Hepatocyte (in vitro differentiated cells): ENCODE data around the gene SV2A. TPM values are rescaled to one million over a fixed set of nuclear protein-coding genes. Genes with fewer than 3 reads are reported as not detected.
"Not testable (repeated sequence)": the region's sequence is repeated elsewhere in the genome, so short reads cannot be mapped to it uniquely, and the experiment has no call there.

ENCODE experiments used
- DNase-seq: peaks from one replicate; pipeline ENCODE4 v3.0.0-alpha.2; 2016; ENCODE audit warnings: low spot score
- H2AFZ ChIP-seq: fragments of 200-600 bp; sonication (generic); 2 replicates; pipeline ENCODE4 v1.6.0; 2016; ENCODE audit warnings: antibody characterized with exemption, mild to moderate bottlenecking
- H3K27ac ChIP-seq: fragments of 200-600 bp; sonication (generic); 2 replicates; pipeline ENCODE4 v1.5.1; 2016; ENCODE audit warnings: mild to moderate bottlenecking
- H3K27me3 ChIP-seq: fragments of 200-600 bp; sonication (generic); 2 replicates; pipeline ENCODE4 v1.6.1; 2016
- H3K36me3 ChIP-seq: fragments of 200-600 bp; sonication (generic); replicated peaks from 2 replicates; pipeline ENCODE4 v1.5.1; 2016; ENCODE audit warnings: low read depth; ENCODE audit not compliant: insufficient read depth
- H3K4me1 ChIP-seq: fragments of 200-600 bp; sonication (generic); 2 replicates; pipeline ENCODE4 v1.5.1; 2016; ENCODE audit warnings: mild to moderate bottlenecking, moderate library complexity; ENCODE audit not compliant: insufficient read depth
- H3K4me2 ChIP-seq: fragments of 200-600 bp; sonication (generic); 2 replicates; pipeline ENCODE4 v1.6.0; 2016
- H3K4me3 ChIP-seq: fragments of 200-600 bp; sonication (generic); 2 replicates; pipeline ENCODE4 v1.5.1; 2016; ENCODE audit warnings: mild to moderate bottlenecking
- H3K79me2 ChIP-seq: fragments of 200-600 bp; sonication (generic); 2 replicates; pipeline ENCODE4 v1.6.0; 2017; ENCODE audit warnings: mild to moderate bottlenecking
- H3K9me2 ChIP-seq: fragments of 200-600 bp; sonication (generic); replicated peaks from 2 replicates; pipeline ENCODE4 v1.6.0; 2017; ENCODE audit warnings: mild to moderate bottlenecking; ENCODE audit not compliant: insufficient read depth
- H3K9me3 ChIP-seq: fragments of 200-600 bp; sonication (generic); 2 replicates; pipeline ENCODE4 v1.5.1; 2016; ENCODE audit warnings: low read depth, mild to moderate bottlenecking
- H4K20me1 ChIP-seq: fragments of 200-600 bp; sonication (generic); 2 replicates; pipeline ENCODE4 v1.6.0; 2016; ENCODE audit warnings: mild to moderate bottlenecking; ENCODE audit not compliant: insufficient read depth, poor library complexity, severe bottlenecking
- CTCF ChIP-seq: fragments of 200-600 bp; sonication (generic); IDR thresholded peaks from 2 replicates; pipeline ENCODE4 v1.5.1; 2016; ENCODE audit warnings: antibody characterized with exemption, mild to moderate bottlenecking; ENCODE audit not compliant: poor library complexity
- EZH2 ChIP-seq: fragments of 200-600 bp; sonication (generic); IDR thresholded peaks from 2 replicates; pipeline ENCODE4 v1.6.1; 2016; ENCODE audit warnings: antibody characterized with exemption, mild to moderate bottlenecking, borderline replicate concordance
- EZH2phosphoT487 ChIP-seq: fragments of 200-600 bp; sonication (generic); IDR thresholded peaks from one replicate; pipeline ENCODE4 v1.6.1; 2018; ENCODE audit warnings: antibody characterized with exemption, mild to moderate bottlenecking, low read depth, moderate library complexity; ENCODE audit not compliant: unreplicated experiment, severe bottlenecking
- WGBS: methylation state at CpG from one replicate; pipeline ENCODE4 v1.1.6; 2016; ENCODE audit warnings: low lambda C conversion rate; ENCODE audit errors: missing lambda C conversion rate; 5-methylcytosine and 5-hydroxymethylcytosine counted together
- polyA plus RNA-seq: library from polyadenylated mRNA; unstranded; fragments of >200 nt; fragmentation: Nextera tagmentation; extraction: Ambion mirVana; gene quantifications from 2 replicates; pipeline ENCODE4 v1.2.1, GENCODE V29; 2016
- total RNA-seq: library from RNA; depleted of rRNA; stranded (reverse); fragments of >200 nt; gene quantifications from 2 replicates; pipeline ENCODE4 v1.2.3, GENCODE V29; 2014

The SV2A gene
- total and polyA plus RNA-seq, 2 experiments from 2014 or later, result 5.0 to 5.5 TPM

- Histone ChIP-seq H3K9me2 (no peaks in the 10 kb centered on the region), H3K27ac (no peak overlapping the region), H3K27me3 (no peaks in the 10 kb centered on the region), H4K20me1 (peaks cover 36% of the 10 kb centered on the region), H3K36me3 (no peaks in the 10 kb centered on the region), H3K4me1 (peaks cover 6% of the 10 kb centered on the region), H3K4me3 (no peak overlapping the region), H3K79me2 (peaks cover 62% of the 10 kb centered on the region), H3K4me2 (no peak overlapping the region), H2AFZ (no peak overlapping the region), H3K9me3 (no peaks in the 10 kb centered on the region)
- TF ChIP-seq EZH2, result no peak
- TF ChIP-seq EZH2phosphoT487, result no peak
- no peak for TF ChIP-seq CTCF
- DNase-seq, result no peak
- 100% methylated on average over 1 of the region's 1 CpG for WGBS
Observed at GRCh38 chr1:149879556-149879955, 38.1 kb downstream of the SV2A start.

- no peaks in the 10 kb centered on the region for H3K9me2 ChIP-seq
- H3K79me2 ChIP-seq, result peaks cover 40% of the 10 kb centered on the region
- no peak overlapping the region for H3K4me3 ChIP-seq
- no peak overlapping the region for H3K4me2 ChIP-seq
- no peaks in the 10 kb centered on the region for H3K36me3 ChIP-seq
- H2AFZ ChIP-seq, result no peak overlapping the region
- TF ChIP-seq EZH2, result no peak
- TF ChIP-seq CTCF, result no peak
- no peak for TF ChIP-seq EZH2phosphoT487
- no peaks in the 10 kb centered on the region for H3K27me3 ChIP-seq
- H3K27ac ChIP-seq, result no peak overlapping the region
- 96% methylated on average over 7 of the region's 7 CpGs for WGBS
- peaks cover 17% of the 10 kb centered on the region for H4K20me1 ChIP-seq
- H3K4me1 ChIP-seq, result no peaks in the 10 kb centered on the region
- H3K9me3 ChIP-seq, result no peaks in the 10 kb centered on the region
- no peak for DNase-seq
Observed at GRCh38 chr1:149877211-149877946, 40.3 kb downstream of the SV2A start.

GRCh38 chr1:149873060-149873459 lies 44.6 kb downstream of the SV2A start:
- not testable (repeated sequence) for DNase-seq, H3K27ac ChIP-seq, H3K4me3 ChIP-seq, H3K79me2 ChIP-seq, H3K36me3 ChIP-seq, H3K9me2 ChIP-seq, H3K27me3 ChIP-seq, H4K20me1 ChIP-seq, H2AFZ ChIP-seq, H3K4me2 ChIP-seq, H3K9me3 ChIP-seq, H3K4me1 ChIP-seq
- no CpG with 5 or more reads among the region's 4 CpGs for WGBS

- H4K20me1 ChIP-seq, H3K27ac ChIP-seq, H2AFZ ChIP-seq, H3K4me2 ChIP-seq, H3K4me3 ChIP-seq, H3K4me1 ChIP-seq, DNase-seq, H3K9me2 ChIP-seq, H3K27me3 ChIP-seq, H3K36me3 ChIP-seq, H3K79me2 ChIP-seq, H3K9me3 ChIP-seq: not testable (repeated sequence)
- no CpG with 5 or more reads among the region's 2 CpGs for WGBS
Observed at GRCh38 chr1:149866887-149867286, 50.8 kb downstream of the SV2A start.

GRCh38 chr1:149861497-149862054 lies 56.1 kb downstream of the SV2A start:
- not testable (repeated sequence) for H3K4me1 ChIP-seq, H3K79me2 ChIP-seq, H4K20me1 ChIP-seq, H3K27me3 ChIP-seq, H3K4me3 ChIP-seq, DNase-seq, H3K4me2 ChIP-seq, H3K9me2 ChIP-seq, H3K36me3 ChIP-seq, H2AFZ ChIP-seq, H3K27ac ChIP-seq, H3K9me3 ChIP-seq
- WGBS, result no CpG with 5 or more reads among the region's 32 CpGs

GRCh38 chr1:149860684-149861496 lies 56.8 kb downstream of the SV2A start:
- H3K79me2 ChIP-seq, H3K4me3 ChIP-seq, H3K27me3 ChIP-seq, H2AFZ ChIP-seq, H3K9me2 ChIP-seq, H3K4me1 ChIP-seq, H4K20me1 ChIP-seq, H3K9me3 ChIP-seq, H3K4me2 ChIP-seq, DNase-seq, H3K27ac ChIP-seq, H3K36me3 ChIP-seq: not testable (repeated sequence)
- no CpG with 5 or more reads among the region's 55 CpGs for WGBS
